Renal cortex interstitium (tissue), 15 donors: Measurements from ENCODE around the gene CTH. TPM values are rescaled to one million over a fixed set of nuclear protein-coding genes. Genes with fewer than 3 reads are reported as not detected.
A peak's percentile ranks its signal among the peaks of the same experiment; 100 is the strongest.
"Not testable (repeated sequence)": the region's sequence is repeated elsewhere in the genome, so short reads cannot be mapped to it uniquely, and the experiment has no call there.

Experiments
- DNase-seq, 11 donors: peaks; one replicate each; pipeline ENCODE4 v3.0.0-alpha.2; 2013; ENCODE audit warnings: low read depth in 9 of 11, low spot score in 4 of 11; ENCODE audit errors: extremely low read depth in 1 of 11
- long read RNA-seq, 16 experiments: transcript quantifications; one replicate each; lab custom pipeline, GENCODE V29; 2026
- polyA plus RNA-seq, 3 donors: library from polyadenylated mRNA; unstranded; fragments of 120-200 nt; gene quantifications; one replicate each; pipeline ENCODE4 v1.2.1, GENCODE V29; 2013; ENCODE audit not compliant: insufficient read length in 3 of 3

Gene CTH
- 10 to 100 TPM; 11.8 to 21.4 (median 17.3) TPM for polyA plus RNA-seq
- long read RNA-seq, donor 1, partial matches to known transcripts: 0 of 2 reads
- long read RNA-seq, donor 1, other reads (novel, unspliced or antisense): 0 of 2 reads
- long read RNA-seq, donor 2, partial matches to known transcripts: 0 of 1 reads
- long read RNA-seq, donor 2, other reads (novel, unspliced or antisense): 0 of 1 reads
- long read RNA-seq, donor 3, partial matches to known transcripts: 0 of 4 reads
- long read RNA-seq, donor 3, other reads (novel, unspliced or antisense): 0 of 4 reads
- long read RNA-seq, donor 4, partial matches to known transcripts: 0 of 7 reads
- long read RNA-seq, donor 4, other reads (novel, unspliced or antisense): 0 of 7 reads
- long read RNA-seq, donor 5: 0 reads
- long read RNA-seq, donor 6, partial matches to known transcripts: 0 of 5 reads
- long read RNA-seq, donor 6, other reads (novel, unspliced or antisense): 0 of 5 reads
- long read RNA-seq, donor 7, partial matches to known transcripts: 0 of 2 reads
- long read RNA-seq, donor 7, other reads (novel, unspliced or antisense): 0 of 2 reads
- long read RNA-seq, donor 8, transcript CTH-202 (12 exons, 1,805 nt): major isoform, 6 of 7 reads
- long read RNA-seq, donor 8, partial matches to known transcripts: 0 of 7 reads
- long read RNA-seq, donor 8, other reads (novel, unspliced or antisense): 0 of 7 reads
- long read RNA-seq, donor 9, partial matches to known transcripts: 0 of 4 reads
- long read RNA-seq, donor 9, other reads (novel, unspliced or antisense): 0 of 4 reads
- long read RNA-seq, donor 10, transcript CTH-202 (12 exons, 1,805 nt): major isoform, 5 of 6 reads
- long read RNA-seq, donor 10, partial matches to known transcripts: 0 of 6 reads
- long read RNA-seq, donor 10, other reads (novel, unspliced or antisense): 0 of 6 reads
- long read RNA-seq, donor 11, partial matches to known transcripts: 0 of 2 reads
- long read RNA-seq, donor 11, other reads (novel, unspliced or antisense): 0 of 2 reads
- long read RNA-seq, donor 12, partial matches to known transcripts: 0 of 3 reads
- long read RNA-seq, donor 12, other reads (novel, unspliced or antisense): 0 of 3 reads
- long read RNA-seq, donor 13, transcript CTH-202 (12 exons, 1,805 nt): major isoform, 6 of 13 reads
- long read RNA-seq, donor 13, partial matches to known transcripts: 7 of 13 reads
- long read RNA-seq, donor 13, other reads (novel, unspliced or antisense): 0 of 13 reads
- long read RNA-seq, donor 14, partial matches to known transcripts: 0 of 1 reads
- long read RNA-seq, donor 14, other reads (novel, unspliced or antisense): 0 of 1 reads
- long read RNA-seq, donor 15, partial matches to known transcripts: 0 of 2 reads
- long read RNA-seq, donor 15, other reads (novel, unspliced or antisense): 0 of 2 reads
- long read RNA-seq, donor 16, partial matches to known transcripts: 0 of 4 reads
- long read RNA-seq, donor 16, other reads (novel, unspliced or antisense): 0 of 4 reads

DNA sequence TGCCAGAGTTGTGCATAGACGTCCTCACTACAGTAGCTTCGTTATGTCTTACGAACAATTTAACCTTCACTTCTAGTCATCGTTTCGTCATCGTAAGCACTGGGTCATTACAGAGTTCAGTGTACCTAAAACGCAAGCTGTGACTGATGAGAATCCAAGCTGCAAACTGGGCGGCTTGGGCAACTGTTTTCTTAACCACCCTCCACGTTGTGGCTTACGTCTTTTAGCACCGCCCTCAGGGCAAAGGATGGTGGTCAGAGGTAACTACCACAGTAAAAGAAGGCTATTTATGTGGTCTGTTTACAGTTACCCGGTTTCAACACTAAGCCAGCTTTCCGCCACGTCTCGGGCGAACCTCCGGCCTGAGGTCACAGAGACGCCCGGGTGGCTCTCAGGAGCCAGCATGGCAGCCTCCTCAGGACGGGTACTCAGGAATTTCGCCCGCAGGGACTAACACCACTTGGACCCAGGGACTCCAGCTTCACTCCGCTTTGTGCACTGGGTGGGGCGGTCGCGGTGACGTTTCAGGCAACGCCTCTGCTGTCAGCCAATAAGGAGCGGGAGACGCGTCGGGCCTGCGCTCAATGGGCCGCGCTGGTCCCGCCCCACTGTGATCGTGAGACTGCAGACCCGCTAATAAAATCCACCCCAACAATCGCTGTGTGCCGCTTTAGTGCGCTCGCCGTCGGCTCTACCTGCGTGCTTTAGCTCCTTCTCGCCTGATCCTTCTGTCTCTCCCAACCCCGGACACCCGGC, at the start of gene CTH:
Gene CTH, plus strand, starts transcription at position 665 of the 756 bp plus-strand sequence. CDS start 148 bp downstream, outside the sequence.
- peak; percentile 88 to 97 (median 96) for DNase-seq

DNA sequence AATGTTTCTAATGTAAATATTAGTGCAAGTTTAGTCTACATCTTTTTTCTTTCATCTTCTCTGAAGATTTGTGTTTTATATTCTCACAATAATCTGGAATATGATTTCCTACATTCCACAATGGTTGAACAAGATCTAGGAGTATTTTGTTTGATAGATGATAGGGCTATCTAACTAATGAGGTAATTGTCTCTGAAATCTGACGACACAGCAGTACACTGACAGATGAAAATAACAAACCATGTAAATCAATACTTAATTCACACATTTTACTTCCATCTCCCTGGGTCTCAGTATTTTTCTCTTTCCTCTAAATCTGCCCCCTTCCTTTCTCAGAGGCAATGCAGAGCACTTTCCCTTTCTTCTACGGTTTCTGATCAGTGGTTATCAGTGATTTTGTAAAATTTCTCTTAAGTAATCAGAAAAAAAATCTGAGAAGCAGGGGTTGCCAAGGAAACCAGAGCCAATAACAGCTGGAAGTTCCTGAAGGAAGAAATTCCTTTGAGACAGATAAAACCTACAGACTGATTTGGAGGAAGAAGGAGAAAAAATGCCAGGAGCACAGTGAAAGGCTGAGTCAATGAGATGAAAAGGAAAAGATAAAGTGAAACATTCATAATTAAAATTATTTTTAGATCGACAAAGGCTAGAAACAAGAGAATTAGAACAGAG, 49.2 kb upstream of the CTH start:
- DNase-seq: no peak

DNA sequence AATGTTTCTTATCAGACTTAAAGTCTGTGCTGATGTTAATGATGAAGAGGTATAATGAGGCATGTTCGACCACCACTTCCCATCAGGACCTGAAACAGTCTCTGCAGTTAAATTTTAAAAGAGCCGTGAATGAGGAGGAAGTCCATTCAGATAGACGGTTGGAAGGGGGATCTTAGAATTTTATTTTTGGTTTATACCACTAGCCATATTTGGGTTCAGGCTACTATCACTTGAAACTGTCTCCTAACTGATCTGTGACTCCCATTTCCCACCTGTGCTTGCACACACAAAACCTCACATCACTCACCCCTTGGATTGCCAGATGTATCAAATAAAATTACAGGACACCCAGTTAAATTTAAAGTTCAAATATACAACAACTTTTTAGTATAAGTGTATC, 46.6 kb upstream of the CTH start:
- no peak for DNase-seq

DNA sequence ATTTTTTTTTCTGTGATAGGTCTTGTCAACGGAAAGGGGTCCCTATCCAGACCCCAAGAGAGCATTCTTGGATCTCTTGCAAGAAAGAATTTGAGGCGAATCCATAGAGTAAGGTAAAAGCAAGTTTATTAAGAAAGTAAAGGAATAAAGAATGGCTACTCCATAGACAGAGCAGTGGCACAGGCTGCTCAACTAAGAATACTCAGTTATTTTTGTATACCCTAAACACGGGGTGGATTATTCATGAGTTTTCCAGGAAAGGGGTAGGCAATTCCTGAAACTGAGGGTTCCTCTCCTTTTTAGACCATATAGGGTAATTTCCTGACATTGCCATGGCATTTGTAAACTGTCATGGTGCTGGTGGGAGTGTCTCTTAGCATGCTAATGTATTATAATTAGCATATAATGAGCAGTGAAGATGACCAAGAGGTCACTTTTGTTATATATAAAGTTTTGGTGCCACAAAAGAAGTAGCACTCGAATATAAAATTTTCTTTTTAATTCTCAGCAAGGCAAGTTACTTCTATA, 44.6 kb upstream of the CTH start:
- DNase-seq: not testable (repeated sequence)

DNA sequence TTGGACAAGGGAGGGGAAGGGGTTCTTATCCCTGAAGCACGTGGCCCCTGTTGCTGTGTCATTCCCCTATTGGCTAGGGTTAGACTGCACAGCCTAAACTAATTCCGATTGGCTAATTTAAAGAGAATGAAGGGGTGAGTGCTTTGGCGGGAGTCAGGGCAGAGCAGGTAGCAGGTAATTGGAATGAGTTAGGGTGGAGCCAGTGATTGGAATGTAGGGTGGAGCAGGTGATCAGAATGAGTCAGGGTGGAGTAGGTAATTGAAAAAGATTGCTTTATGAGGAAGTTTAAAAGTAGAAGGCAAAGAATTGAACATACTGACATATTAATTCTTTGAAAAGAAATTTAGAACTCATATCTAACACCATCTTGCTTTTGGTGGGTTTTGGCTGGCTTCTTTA, 44.1 kb upstream of the CTH start:
- DNase-seq: not testable (repeated sequence)

DNA sequence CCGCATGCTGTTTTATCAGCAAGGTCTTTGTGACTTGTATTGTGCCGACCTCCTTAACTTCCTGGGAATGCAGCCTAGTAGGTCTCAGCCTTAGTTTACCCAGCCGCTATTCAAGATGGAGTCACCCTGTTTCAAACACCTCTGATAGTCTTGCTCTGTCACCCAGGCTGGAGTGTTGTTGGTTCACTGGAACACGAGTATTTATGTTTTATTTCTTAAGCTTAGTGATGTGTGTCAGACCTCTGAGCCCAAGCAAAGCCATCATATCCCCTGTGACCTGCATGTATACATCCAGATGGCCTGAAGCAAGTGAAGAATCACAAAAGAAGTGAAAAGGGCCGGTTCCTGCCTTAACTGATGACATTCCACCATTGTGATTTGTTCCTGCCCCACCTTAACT, 43.7 kb upstream of the CTH start:
- not testable (repeated sequence) for DNase-seq

DNA sequence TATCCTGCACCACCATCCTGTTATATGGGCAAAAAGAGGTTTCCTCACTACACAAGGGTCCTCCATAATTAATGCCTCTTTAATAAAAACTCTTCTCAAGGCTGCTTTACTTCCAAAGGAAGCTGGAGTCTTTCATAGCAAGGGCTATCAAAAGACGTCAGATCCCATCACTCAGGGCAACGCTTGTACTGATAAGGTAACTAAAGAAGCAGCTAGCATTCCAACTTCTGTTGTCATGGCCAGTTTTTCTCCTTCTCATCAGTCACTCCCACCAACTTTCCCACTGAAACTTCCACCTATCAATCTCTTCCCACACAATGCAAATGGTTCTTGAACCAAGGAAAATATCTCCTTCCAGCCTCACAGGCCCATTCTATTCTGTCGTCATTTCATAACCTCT, 39.5 kb upstream of the CTH start:
- DNase-seq: not testable (repeated sequence)

DNA sequence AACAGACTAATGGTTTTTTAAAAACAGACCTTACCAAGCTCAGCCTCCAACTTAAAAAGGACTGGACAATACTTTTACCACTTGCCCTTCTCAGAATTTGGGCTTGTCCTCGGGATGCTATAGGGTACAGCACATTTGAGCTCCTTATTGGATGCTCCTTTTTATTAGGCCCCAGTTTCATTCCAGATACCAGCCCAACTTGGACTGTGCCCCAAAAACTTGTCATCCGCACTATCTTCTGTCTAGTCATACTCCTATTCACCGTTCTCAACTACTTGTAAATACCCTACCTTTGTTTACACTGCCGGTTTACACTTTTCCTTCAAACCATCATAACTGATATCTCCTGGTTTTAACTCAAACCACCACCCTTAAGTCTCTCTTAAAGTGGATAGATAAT, 38.6 kb upstream of the CTH start:
- no peak for DNase-seq

DNA sequence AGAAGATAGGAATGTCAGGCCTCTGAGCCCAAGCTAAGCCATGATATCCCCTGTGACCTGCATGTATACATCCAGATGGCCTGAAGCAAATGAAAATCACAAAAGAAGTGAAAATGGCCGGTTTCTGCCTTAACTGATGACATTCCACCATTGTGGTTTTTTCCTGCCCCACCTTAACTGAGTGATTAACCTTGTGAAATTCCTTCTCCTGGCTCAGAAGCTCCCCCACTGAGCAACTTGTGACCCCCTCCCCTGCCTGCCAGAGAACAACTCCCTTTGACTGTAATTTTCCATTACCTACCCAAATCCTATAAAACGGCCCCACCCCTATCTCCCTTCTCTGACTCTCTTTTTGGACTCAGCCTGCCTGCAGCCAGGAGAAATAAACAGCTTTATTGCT, 37.5 kb upstream of the CTH start:
- DNase-seq: not testable (repeated sequence)

DNA sequence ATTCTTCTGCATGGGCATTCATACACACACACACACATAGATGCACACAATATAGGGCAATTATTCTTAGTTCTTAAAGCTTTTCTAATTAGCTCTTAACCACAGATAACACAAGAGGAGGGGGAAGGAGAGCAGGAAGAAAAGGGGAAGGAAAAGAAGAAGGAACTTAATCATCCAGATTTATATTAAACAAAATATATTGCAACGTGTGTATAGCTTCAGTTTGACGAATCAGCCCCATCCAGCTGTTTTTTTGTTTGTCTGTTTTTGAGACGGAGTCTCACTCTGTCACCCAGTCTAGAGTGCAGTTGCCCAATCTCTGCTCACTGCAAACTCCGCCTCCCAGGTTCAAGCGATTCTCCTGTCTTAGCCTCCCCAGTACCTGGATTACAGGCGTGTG, 34.9 kb upstream of the CTH start:
- no peak for DNase-seq

DNA sequence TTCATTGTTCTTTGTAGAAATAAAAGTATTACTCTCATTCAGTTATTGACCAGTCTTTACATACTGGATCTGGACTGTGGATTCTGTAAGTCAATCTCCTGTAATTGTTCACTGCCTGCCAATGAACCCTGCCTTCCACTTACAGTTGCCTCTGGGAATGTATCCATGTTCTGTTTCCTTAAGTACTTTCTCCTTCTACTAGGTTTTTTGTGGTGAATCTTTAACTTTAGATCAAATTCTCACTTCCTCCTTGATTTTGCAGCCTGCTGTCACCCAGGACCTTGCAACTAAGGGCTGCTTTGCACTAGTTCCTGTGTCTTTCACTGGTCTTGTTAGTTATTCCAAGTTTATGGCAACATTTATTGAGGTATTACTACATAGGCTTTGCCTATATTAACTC, 28.4 kb upstream of the CTH start:
- DNase-seq: no peak

DNA sequence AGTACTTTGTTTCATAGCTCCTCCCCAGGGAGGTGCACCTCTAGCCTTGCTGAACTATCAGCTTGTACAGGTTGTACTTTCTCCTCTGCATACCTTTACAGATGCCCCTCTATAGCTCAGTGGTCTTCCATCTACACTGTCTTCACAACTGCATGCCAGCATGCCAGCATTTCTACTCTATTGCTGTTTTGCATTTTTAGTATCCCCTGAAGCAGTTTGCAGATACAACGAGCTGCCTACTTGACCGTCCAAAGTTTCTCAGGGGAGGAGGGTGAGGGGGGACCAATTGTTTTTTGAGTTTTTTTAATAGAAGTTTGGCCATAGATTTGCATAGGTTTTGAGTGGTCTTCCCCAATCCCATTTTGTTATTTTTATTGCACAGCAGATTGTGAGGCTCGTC, 27.6 kb upstream of the CTH start:
- no peak for DNase-seq

DNA sequence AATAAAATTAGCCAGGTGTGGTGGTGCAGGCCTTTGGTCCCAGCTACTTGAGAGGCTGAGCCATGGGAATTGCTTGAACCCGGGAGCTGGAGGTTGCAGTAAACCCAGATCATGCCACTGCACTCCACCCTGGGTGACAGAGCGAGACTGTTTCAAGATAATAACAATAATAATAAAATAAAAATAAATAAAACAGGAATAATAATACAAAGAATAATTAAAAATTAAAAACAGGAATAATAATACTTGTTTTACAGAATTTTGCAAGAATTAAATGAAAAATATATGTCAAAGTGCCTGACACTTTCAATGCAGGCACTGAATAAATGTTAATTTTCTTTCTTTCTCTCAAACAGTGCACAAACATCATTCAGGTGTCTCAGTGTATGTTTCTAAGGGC, 26.5 kb upstream of the CTH start:
- no peak for DNase-seq

DNA sequence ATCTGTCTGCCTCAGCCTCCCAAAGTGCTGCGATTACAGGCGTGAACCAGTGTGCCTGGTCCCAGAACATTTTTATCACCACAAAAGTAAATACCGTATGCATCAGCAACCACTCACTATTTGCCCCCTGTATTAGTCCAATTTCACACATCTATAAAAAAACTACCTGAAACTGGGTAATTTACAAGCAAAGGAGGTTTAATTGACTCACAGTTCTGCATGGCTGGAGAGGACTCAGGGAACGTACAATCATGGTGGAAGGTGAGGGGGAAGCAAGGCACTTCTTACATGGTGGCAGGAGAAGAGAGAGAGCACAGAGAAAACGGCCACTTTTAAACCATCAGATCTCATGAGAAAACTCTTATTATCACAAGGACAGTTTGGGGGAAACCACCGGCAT, 25.6 kb upstream of the CTH start:
- DNase-seq: no peak

DNA sequence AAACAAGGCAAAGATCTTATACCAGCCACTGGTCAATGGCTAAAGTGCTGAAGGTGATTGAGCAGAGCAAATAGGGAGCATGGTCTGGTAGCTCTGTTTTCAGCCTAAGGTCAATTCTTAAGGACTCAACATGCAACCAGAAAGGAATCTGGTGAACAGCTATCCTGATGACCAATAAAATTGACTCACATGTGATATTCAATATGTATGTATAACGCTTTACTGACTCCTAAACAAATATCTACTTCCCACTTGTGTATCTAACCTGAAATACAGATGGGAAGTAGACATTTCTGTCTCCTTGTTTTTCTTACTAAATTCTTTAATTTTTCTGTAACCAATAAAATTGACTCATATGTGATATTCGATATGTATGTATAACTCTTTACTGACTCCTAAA, 24.9 kb upstream of the CTH start:
- no peak for DNase-seq

DNA sequence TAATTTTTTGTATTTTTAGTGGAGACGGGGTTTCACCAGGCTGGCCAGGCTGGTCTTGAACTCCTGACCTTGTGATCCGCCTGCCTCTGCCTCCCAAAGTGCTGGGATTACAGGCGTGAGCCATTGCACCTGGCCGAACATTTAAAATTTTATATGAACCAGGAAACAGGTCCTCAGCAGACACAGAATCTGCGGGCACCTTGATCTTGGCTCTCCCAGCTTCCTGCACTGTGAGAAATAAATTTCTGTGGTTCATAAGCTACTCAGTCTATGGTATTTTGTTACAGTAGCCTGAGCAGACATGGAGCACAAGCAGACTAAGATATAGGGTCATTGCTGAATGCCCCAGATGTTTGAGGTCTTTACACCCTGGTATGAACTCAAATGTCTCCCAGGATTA, 23.6 kb upstream of the CTH start:
- no peak for DNase-seq

DNA sequence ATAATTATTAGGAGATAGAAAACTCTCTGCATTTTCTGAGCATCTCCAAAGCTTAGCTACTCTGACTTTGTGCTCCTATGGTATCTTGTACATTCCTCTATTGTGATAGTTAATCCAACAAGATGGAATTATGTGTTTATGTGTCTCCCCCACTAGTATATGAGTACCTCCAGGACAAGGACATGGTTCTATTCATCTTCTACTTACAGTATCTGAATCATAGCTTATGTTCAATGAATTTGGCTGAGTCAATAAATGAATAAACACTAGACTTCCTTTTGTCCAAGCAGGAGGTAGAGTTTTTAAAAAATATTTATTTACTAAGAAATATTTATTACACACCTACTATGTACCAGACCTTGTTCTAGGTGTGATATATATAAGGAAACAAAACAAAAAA, 18.4 kb upstream of the CTH start:
- DNase-seq: no peak

DNA sequence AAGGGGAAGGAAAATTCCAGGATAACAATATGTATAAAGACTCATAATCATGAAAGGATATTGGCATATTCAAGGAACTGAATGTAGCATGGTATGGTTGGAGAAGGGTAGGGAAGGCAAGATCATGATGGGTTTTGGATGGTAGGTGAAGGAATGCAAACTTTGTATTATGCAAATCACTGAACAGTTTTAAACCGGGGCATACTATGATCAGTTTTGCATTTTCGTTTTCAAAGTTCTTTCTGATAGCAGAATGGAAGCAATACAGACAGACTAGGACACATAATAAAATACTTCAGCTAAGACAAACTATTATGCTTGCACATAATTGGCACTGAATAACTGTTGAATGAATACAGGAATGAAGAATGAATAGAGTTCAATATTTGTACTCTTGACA, 14.5 kb upstream of the CTH start:
- DNase-seq: no peak
